Suprapubic skin (tissue), 4 donors: ENCODE data around the gene NTN4. TPM values are rescaled to one million over a fixed set of nuclear protein-coding genes. Genes with fewer than 3 reads are reported as not detected.

Experiments
- DNase-seq, 2 donors: peaks; one replicate each; pipeline ENCODE4 v3.0.0-alpha.2; 2019; ENCODE audit warnings: low spot score in 2 of 2
- H3K27ac ChIP-seq: fragments of 200-600 bp; sonication (generic); one replicate; pipeline ENCODE4 v1.5.1; 2019
- H3K27me3 ChIP-seq: fragments of 200-600 bp; sonication (generic); one replicate; pipeline ENCODE4 v1.5.1; 2019
- H3K36me3 ChIP-seq: fragments of 200-600 bp; sonication (generic); one replicate; pipeline ENCODE4 v1.5.1; 2019
- H3K4me1 ChIP-seq: fragments of 200-600 bp; sonication (generic); one replicate; pipeline ENCODE4 v1.5.1; 2019
- H3K4me3 ChIP-seq: fragments of 200-600 bp; sonication (generic); one replicate; pipeline ENCODE4 v1.5.1; 2019; ENCODE audit warnings: mild to moderate bottlenecking
- H3K9me3 ChIP-seq: fragments of 200-600 bp; sonication (generic); one replicate; pipeline ENCODE4 v1.5.1; 2019
- EP300 ChIP-seq: sonication (generic); formaldehyde crosslinking; IDR thresholded peaks from one replicate; pipeline ENCODE4 v1.6.1; 2017; ENCODE audit warnings: antibody characterized with exemption
- POLR2A ChIP-seq, 2 donors: fragments of 450-650 bp; IDR thresholded peaks; one replicate each; pipeline ENCODE4 v1.6.1; 2017; ENCODE audit warnings: antibody characterized with exemption in 2 of 2, mild to moderate bottlenecking in 2 of 2, moderate library complexity in 2 of 2
- POLR2AphosphoS5 ChIP-seq, 3 donors: sonication (generic); formaldehyde crosslinking; IDR thresholded peaks; one replicate each; pipeline ENCODE4 v1.6.1; 2017; ENCODE audit warnings: antibody characterized with exemption in 3 of 3
- WGBS: methylation state at CpG from one replicate; pipeline ENCODE4 v1.1.5; 2018; 5-methylcytosine and 5-hydroxymethylcytosine counted together
- total RNA-seq, 4 donors: library from RNA; depleted of rRNA; stranded (reverse); fragments of >200 nt; gene quantifications; one replicate each; pipeline ENCODE4 v1.1.0, GENCODE V29; 2016
- TF ChIP-seq, protein P1 (sequence below), 2 donors: fragments of 200-600 bp in 1 of 2; fragments of 450-650 bp in 1 of 2; sonication (generic) in 1 of 2; IDR thresholded peaks; one replicate each; pipeline ENCODE4 v1.5.1; 2016 to 2019; ENCODE audit warnings: antibody characterized with exemption in 2 of 2, mild to moderate bottlenecking in 1 of 2, moderate library complexity in 1 of 2

NTN4 gene
- total RNA-seq, 4 donors from 2014 or later: 7.2 to 18.7 (median 13.0) TPM

DNA sequence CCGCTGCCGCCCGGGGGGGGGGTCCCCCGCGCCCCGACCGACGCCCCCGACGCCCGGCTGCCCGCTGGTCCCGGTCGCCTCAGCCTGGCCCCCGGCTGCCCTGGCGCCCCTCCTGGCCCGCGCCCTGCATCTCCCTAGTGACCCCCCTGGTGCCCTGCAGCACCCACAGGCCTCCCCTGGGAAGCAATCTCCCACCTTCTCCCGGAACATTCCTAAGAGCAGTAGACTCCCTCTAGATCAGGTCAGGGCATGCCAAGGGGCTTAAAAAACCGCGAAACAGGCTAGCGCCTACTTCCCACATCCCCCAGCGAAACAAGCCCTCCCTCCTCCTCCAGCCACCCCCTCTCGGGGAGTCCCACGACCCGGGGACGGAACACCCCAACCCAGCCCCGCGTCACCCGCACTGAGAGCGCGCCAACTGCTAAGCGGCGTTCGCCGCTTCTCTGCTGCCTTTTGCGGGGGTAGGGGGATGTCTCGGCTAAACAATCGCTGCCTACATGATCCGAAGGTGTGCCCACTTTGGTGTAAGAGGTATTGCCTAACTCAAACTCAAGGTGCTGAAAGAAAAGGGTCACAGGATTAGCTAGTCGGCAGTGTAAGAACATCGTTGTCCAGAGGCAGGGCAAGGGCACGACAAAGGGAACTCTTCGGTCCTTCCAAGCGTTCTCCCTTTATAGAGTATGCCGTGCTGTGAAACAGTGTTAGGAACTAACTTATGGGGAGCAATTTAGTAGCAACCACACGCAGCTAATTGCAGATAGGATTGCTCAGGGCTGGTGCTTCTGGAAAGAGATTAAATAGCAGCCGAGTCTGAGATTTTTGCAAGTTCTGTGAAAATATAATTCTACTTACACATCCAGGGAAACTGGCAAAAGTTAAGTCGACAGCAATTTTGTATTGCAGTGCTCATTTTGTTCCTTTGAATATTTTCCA lies 619 bp upstream of the NTN4 start:
- Histone ChIP-seq H3K36me3 (no peaks in the 10 kb centered on the region), H3K4me1 (peaks cover 42% of the 10 kb centered on the region), H3K9me3 (no peaks in the 10 kb centered on the region), H3K27ac (peak overlapping the region; percentile 84), H3K27me3 (no peaks in the 10 kb centered on the region), H3K4me3 (peak overlapping the region; percentile 66)
- DNase-seq: no peak
- WGBS: 2% methylated on average over 25 of the region's 49 CpGs
- no peak for TF ChIP-seq POLR2AphosphoS5 (IDR thresholded peaks at IDR 0.05)
- TF ChIP-seq POLR2A (IDR thresholded peaks at IDR 0.05): no peak
- TF ChIP-seq EP300: no peak

DNA sequence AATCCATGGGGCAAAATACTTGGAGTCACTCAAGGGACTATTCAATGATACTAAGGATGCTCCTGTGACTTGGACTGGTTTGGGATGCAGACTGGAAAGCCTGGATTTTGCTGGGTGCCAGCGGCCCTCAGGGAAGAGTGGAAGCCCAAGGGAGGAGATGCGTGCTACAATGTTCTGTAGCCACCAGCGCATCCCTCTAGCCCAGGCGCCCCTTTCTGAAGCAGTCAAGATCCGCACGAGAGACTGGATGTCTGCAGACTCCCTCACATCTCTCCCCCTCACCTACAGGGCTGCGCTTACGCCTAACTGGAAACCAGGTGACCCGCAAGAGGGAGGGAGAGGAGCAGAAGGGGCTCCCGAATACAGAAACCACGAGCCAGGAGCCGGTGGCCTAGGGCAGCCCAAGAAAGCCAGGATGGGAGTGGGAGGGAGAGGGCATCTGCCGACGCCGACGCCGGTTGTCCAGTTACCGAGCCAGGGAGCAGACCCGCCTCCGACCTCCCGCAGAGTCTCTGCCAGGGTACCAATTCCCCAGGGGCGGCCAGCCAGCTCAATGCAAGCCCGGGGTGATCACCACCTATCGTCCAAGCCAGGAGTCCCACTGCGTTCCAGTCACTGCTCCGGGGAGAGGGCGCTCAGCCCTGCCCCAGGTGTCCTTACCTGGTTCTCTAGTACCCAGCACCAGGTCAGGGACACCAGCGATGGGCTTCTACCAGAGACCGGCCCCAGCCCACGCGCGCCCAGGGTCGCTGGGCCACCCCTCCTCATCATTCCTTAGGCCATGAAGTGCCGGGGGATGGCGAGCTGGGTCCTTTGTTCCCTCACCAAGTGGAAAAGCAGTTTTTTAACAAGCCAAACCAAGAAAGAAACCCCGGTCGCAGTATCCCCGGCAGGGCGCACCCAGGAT lies 1.2 kb downstream of the NTN4 start:
- H3K36me3 ChIP-seq: no peaks in the 10 kb centered on the region
- no peak for TF ChIP-seq POLR2A (IDR thresholded peaks at IDR 0.05)
- TF ChIP-seq, protein P1, sequence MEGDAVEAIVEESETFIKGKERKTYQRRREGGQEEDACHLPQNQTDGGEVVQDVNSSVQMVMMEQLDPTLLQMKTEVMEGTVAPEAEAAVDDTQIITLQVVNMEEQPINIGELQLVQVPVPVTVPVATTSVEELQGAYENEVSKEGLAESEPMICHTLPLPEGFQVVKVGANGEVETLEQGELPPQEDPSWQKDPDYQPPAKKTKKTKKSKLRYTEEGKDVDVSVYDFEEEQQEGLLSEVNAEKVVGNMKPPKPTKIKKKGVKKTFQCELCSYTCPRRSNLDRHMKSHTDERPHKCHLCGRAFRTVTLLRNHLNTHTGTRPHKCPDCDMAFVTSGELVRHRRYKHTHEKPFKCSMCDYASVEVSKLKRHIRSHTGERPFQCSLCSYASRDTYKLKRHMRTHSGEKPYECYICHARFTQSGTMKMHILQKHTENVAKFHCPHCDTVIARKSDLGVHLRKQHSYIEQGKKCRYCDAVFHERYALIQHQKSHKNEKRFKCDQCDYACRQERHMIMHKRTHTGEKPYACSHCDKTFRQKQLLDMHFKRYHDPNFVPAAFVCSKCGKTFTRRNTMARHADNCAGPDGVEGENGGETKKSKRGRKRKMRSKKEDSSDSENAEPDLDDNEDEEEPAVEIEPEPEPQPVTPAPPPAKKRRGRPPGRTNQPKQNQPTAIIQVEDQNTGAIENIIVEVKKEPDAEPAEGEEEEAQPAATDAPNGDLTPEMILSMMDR (IDR thresholded peaks at IDR 0.05): no peak
- no peak for TF ChIP-seq EP300
- no peak for TF ChIP-seq POLR2AphosphoS5 (IDR thresholded peaks at IDR 0.05)
- peaks cover 53% of the 10 kb centered on the region for H3K4me1 ChIP-seq
- DNase-seq: peak in 1 of 2 donors; percentile 68
- H3K27me3 ChIP-seq: no peaks in the 10 kb centered on the region
- 11% methylated on average over 31 of the region's 39 CpGs for WGBS
- no peaks in the 10 kb centered on the region for H3K9me3 ChIP-seq
- H3K4me3 ChIP-seq: peak overlapping the region; percentile 66
- H3K27ac ChIP-seq: peak overlapping the region; percentile 84

DNA sequence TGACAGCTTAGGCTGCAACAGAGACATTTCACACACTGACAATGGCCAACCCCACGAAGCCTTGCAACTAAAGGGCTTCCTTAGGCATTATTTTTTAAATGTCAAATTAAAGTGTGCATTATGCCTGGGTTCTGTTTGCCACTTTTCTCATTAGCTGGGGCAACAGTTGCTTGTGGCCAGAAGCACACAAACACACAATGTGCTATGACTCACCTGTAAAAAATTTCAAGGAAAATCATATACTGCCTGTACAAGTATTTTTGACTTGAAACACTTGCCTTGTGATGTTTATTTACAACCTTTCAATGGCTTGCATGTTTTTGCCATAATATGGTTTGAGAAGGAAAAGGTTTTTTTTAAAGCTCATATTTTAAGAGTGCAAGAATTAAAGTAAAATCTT lies 1.9 kb downstream of the NTN4 start:
- TF ChIP-seq, protein P1 (IDR thresholded peaks at IDR 0.05): no peak
- TF ChIP-seq POLR2AphosphoS5 (IDR thresholded peaks at IDR 0.05): no peak
- no peak for TF ChIP-seq POLR2A (IDR thresholded peaks at IDR 0.05)
- no peak for TF ChIP-seq EP300
- no peak for DNase-seq
- H3K4me3 ChIP-seq: peak overlapping the region; percentile 66

DNA sequence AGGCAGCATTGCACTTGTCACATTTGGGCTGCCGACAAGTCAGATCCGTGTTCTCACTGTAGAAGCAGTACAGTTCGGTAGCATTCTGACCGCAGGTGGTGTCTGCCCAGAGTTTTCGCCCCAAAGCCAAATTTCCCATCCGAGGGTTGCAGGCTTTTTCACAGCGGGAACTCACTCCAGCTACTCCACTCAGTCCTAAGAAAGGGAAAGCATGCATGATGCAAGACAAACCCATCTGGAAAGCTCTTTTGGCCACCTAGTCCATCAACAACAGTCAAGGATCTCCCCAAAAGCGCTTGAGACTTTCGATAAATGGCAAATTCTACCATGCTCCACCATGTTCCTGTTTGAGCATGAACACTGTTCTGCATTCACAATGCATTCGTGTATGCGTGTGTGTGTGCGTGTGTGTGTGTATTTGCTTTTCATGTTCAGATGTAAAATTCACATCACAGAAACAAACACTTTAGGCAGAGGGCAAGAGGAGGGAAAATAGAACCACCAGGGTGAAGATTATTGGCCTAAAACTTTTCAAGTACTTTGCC lies 3.2 kb downstream of the NTN4 start:
- no peaks in the 10 kb centered on the region for H3K27me3 ChIP-seq
- H3K4me1 ChIP-seq: peaks cover 53% of the 10 kb centered on the region
- 86% methylated on average over 9 of the region's 12 CpGs for WGBS
- TF ChIP-seq POLR2AphosphoS5 (IDR thresholded peaks at IDR 0.05) (no peak), POLR2A (IDR thresholded peaks at IDR 0.05) (no peak), EP300 (no peak)
- TF ChIP-seq, protein P1 (IDR thresholded peaks at IDR 0.05): no peak
- no peak overlapping the region for H3K27ac ChIP-seq
- peak overlapping the region; percentile 6 for H3K4me3 ChIP-seq
- H3K9me3 ChIP-seq: no peaks in the 10 kb centered on the region
- no peaks in the 10 kb centered on the region for H3K36me3 ChIP-seq
- DNase-seq: no peak

More for the DNA sequence above, 1.9 kb downstream of the NTN4 start:
- Histone ChIP-seq H3K36me3 (no peaks in the 10 kb centered on the region), H3K9me3 (no peaks in the 10 kb centered on the region), H3K4me1 (peaks cover 53% of the 10 kb centered on the region), H3K27me3 (no peaks in the 10 kb centered on the region), H3K27ac (peak overlapping the region; percentile 84)
- WGBS: 45% methylated on average over 1 of the region's 1 CpG

DNA sequence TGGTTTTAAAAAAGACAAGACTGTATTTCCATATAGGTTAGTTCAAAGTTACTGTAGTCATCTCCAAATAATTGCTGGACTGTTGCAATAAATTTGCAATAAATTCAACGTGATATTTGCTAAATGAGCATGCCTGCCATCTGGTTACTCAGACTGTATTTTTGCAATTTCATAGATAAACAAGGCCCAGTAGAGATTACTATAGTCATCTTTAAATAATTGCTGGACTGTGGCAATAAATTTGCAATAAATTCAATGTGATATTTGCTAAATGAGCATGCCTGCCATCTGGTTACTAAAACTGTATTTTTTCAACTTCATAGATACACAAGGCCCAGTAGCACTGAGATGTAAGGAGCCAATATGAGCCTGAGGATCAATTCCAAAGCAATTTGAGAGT lies 5.6 kb downstream of the NTN4 start:
- Histone ChIP-seq H3K4me3 (no peak overlapping the region), H3K4me1 (peaks cover 45% of the 10 kb centered on the region)

More for the DNA sequence above, 5.6 kb downstream of the NTN4 start:
- Histone ChIP-seq H3K27ac (no peak overlapping the region), H3K27me3 (no peaks in the 10 kb centered on the region), H3K9me3 (no peaks in the 10 kb centered on the region), H3K36me3 (no peaks in the 10 kb centered on the region)
- 51% methylated on average over 1 of the region's 1 CpG for WGBS
- DNase-seq: no peak
- TF ChIP-seq, protein P1 (IDR thresholded peaks at IDR 0.05): no peak
- TF ChIP-seq POLR2AphosphoS5 (IDR thresholded peaks at IDR 0.05): no peak
- no peak for TF ChIP-seq EP300
- TF ChIP-seq POLR2A (IDR thresholded peaks at IDR 0.05): no peak
